HepG2 (cell line): ENCODE measurements around the gene TUT4. TPM values are rescaled to one million over a fixed set of nuclear protein-coding genes. Genes with fewer than 3 reads are reported as not detected.

Experiments
- ASH2L ChIP-seq: fragments of 300-600, 200-600 bp; sonication (generic); IDR thresholded peaks from 2 replicates; pipeline ENCODE4 v1.7.0; 2017; ENCODE audit warnings: low read depth, mild to moderate bottlenecking, moderate library complexity, mixed read lengths, low read length; ENCODE audit not compliant: insufficient read length
- BRD4 ChIP-seq: sonication (generic); formaldehyde crosslinking; IDR thresholded peaks from 2 replicates; pipeline ENCODE4 v1.4.0; 2020; ENCODE audit warnings: missing genetic modification reagents
- FOXM1 ChIP-seq: sonication (generic); formaldehyde crosslinking; IDR thresholded peaks from 2 replicates; pipeline ENCODE4 v1.5.0; 2020; ENCODE audit warnings: missing genetic modification reagents
- HOXD1 ChIP-seq: sonication (generic); formaldehyde crosslinking; IDR thresholded peaks from 2 replicates; pipeline ENCODE4 v1.5.0; 2020; ENCODE audit warnings: missing genetic modification reagents
- ISL2 ChIP-seq: sonication (generic); formaldehyde crosslinking; IDR thresholded peaks from 2 replicates; pipeline ENCODE4 v1.5.0; 2020; ENCODE audit warnings: missing genetic modification reagents
- KMT2A ChIP-seq: sonication (generic); formaldehyde crosslinking; IDR thresholded peaks from 2 replicates; pipeline ENCODE4 v1.4.0; 2020; ENCODE audit warnings: missing genetic modification reagents
- MEIS2 ChIP-seq: sonication (generic); formaldehyde crosslinking; IDR thresholded peaks from 2 replicates; pipeline ENCODE4 v1.9.0; 2021; ENCODE audit warnings: mild to moderate bottlenecking, missing genetic modification reagents
- PREB ChIP-seq: sonication (generic); formaldehyde crosslinking; IDR thresholded peaks from 2 replicates; pipeline ENCODE4 v1.4.0; 2020; ENCODE audit warnings: missing genetic modification reagents
- RARA ChIP-seq: IDR thresholded peaks from 2 replicates; pipeline ENCODE4 v1.6.1; 2016; ENCODE audit warnings: missing genetic modification reagents, missing compliant biosample characterization
- SOX6 ChIP-seq, 2 experiments: fragments of 450-650 bp in 1 of 2; sonication (generic) in 1 of 2; formaldehyde crosslinking in 1 of 2; IDR thresholded peaks; 2 replicates each; pipeline versions ENCODE4 v1.4.0 to v1.6.1; 2017 to 2020; ENCODE audit warnings: antibody characterized with exemption in 1 of 2, mild to moderate bottlenecking in 1 of 2, missing genetic modification reagents in 1 of 2
- WIZ ChIP-seq: sonication (generic); formaldehyde crosslinking; IDR thresholded peaks from 2 replicates; pipeline ENCODE4 v1.5.1; 2020; ENCODE audit warnings: mild to moderate bottlenecking, missing genetic modification reagents
- ZFP91 ChIP-seq: sonication (generic); formaldehyde crosslinking; IDR thresholded peaks from 2 replicates; pipeline ENCODE4 v1.9.0; 2022; ENCODE audit warnings: missing genetic modification reagents, mild to moderate bottlenecking, borderline replicate concordance
- ZMYM3 ChIP-seq: sonication (generic); formaldehyde crosslinking; IDR thresholded peaks from 2 replicates; pipeline ENCODE4 v1.5.1; 2020; ENCODE audit warnings: mild to moderate bottlenecking, missing genetic modification reagents
- ZNF136 ChIP-seq: sonication (generic); formaldehyde crosslinking; IDR thresholded peaks from 2 replicates; pipeline ENCODE4 v1.8.1; 2022; ENCODE audit warnings: low read depth, mild to moderate bottlenecking, moderate library complexity, missing genetic modification reagents
- ZNF564 ChIP-seq: sonication (generic); formaldehyde crosslinking; IDR thresholded peaks from 2 replicates; pipeline ENCODE4 v1.8.1; 2023; ENCODE audit warnings: mild to moderate bottlenecking, missing genetic modification reagents
- ZNF607 ChIP-seq: sonication (generic); formaldehyde crosslinking; IDR thresholded peaks from 2 replicates; pipeline ENCODE4 v1.5.1; 2020; ENCODE audit warnings: missing genetic modification reagents, mild to moderate bottlenecking, borderline replicate concordance
- ZNF782 ChIP-seq: sonication (generic); formaldehyde crosslinking; IDR thresholded peaks from 2 replicates; pipeline ENCODE4 v1.4.0; 2020; ENCODE audit warnings: missing genetic modification reagents, mild to moderate bottlenecking, borderline replicate concordance
- ZNF788 ChIP-seq: sonication (generic); formaldehyde crosslinking; IDR thresholded peaks from 2 replicates; pipeline ENCODE4 v1.5.0; 2020; ENCODE audit warnings: mild to moderate bottlenecking, missing genetic modification reagents, borderline replicate concordance
- polyA plus RNA-seq, 8 experiments: library from polyadenylated mRNA; depleted of rRNA in 3 of 8; stranded (reverse) in 7 of 8; unstranded in 1 of 8; fragments of >200 nt; fragmentation: Illumina TruSeq in 4 of 8; extraction: Trizol in 4 of 8; gene quantifications; 2 replicates each; pipeline versions ENCODE4 v1.2.1 to v1.2.3, GENCODE V29; 2011 to 2016; ENCODE audit warnings: low read depth in 4 of 8, missing spikeins in 1 of 8, mixed read lengths in 1 of 8; ENCODE audit not compliant: insufficient read depth in 1 of 8
- total RNA-seq, 5 experiments: library from RNA; depleted of rRNA; stranded (reverse); fragments of >200 nt; fragmentation: Illumina TruSeq; extraction: Trizol; gene quantifications; 2 replicates each; pipeline ENCODE4 v1.2.3, GENCODE V29; 2016; ENCODE audit warnings: low read depth in 1 of 5
- TF ChIP-seq, protein P1 (sequence below): sonication (generic); formaldehyde crosslinking; IDR thresholded peaks from 2 replicates; pipeline ENCODE4 v1.5.0; 2020; ENCODE audit warnings: mild to moderate bottlenecking, missing genetic modification reagents

The TUT4 gene
- total and polyA plus RNA-seq, 2 of the 13 experiments (the other 11 are each of a cell fraction or from before 2014, with no cell fraction given) = 44.7 to 53.5 TPM

- TF ChIP-seq HOXD1 (CRISPR knock-in tag) (peak; percentile 55; the same call in 1 of the 2 replicates), RARA (peak; percentile 23; the same call in 1 of the 2 replicates), SOX6 (IDR thresholded peaks at IDR 0.05) (no peak), SOX6 (CRISPR knock-in tag; IDR thresholded peaks at IDR 0.05) (peak; percentile 45; the same call in 1 of the 2 replicates), ASH2L (peak; percentile 82), BRD4 (peak; percentile 84; the same call in 1 of the 2 replicates), PREB (CRISPR knock-in tag) (no peak), ZMYM3 (no peak; the same call in 1 of the 2 replicates), ZNF782 (peak; percentile 79; the same call in 1 of the 2 replicates), WIZ (CRISPR knock-in tag) (peak; percentile 77; the same call in 1 of the 2 replicates), FOXM1 (CRISPR knock-in tag) (no peak), ZNF564 (CRISPR knock-in tag) (peak; percentile 71; the same call in 1 of the 2 replicates), MEIS2 (CRISPR knock-in tag) (peak; percentile 70; the same call in 1 of the 2 replicates), ZFP91 (CRISPR knock-in tag) (peak; percentile 44), ZNF788 (peak; percentile 52; the same call in 1 of the 2 replicates), ZNF607 (peak; percentile 66), ISL2 (CRISPR knock-in tag) (no peak), KMT2A (CRISPR knock-in tag) (peak; percentile 21; the same call in 1 of the 2 replicates), ZNF136 (no peak)
- TF ChIP-seq, protein P1, sequence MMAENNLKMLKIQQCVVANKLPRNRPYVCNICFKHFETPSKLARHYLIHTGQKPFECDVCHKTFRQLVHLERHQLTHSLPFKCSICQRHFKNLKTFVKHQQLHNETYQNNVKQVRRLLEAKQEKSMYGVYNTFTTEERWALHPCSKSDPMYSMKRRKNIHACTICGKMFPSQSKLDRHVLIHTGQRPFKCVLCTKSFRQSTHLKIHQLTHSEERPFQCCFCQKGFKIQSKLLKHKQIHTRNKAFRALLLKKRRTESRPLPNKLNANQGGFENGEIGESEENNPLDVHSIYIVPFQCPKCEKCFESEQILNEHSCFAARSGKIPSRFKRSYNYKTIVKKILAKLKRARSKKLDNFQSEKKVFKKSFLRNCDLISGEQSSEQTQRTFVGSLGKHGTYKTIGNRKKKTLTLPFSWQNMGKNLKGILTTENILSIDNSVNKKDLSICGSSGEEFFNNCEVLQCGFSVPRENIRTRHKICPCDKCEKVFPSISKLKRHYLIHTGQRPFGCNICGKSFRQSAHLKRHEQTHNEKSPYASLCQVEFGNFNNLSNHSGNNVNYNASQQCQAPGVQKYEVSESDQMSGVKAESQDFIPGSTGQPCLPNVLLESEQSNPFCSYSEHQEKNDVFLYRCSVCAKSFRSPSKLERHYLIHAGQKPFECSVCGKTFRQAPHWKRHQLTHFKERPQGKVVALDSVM (CRISPR knock-in tag) = no peak; the same call in 1 of the 2 replicates
Measured at GRCh38 chr1:52552505-52553361, at the start of gene TUT4 (continued).
